RPMI7951 (cell line): ENCODE data around the gene GRM1. TPM values are rescaled to one million over a fixed set of nuclear protein-coding genes. Genes with fewer than 3 reads are reported as not detected.

Experiments used
- DNase-seq: peaks from one replicate; pipeline ENCODE4 v3.0.0-alpha.2; 2012; ENCODE audit warnings: low read depth
- total RNA-seq: library from RNA; depleted of rRNA; stranded (reverse); fragments of >200 nt; shearing (Covaris generic); gene quantifications from 2 replicates; pipeline ENCODE4 v1.2.3, GENCODE V29; 2014

GRM1 gene
- total RNA-seq, 1 experiment from 2014 or later = 0.12 TPM

DNA sequence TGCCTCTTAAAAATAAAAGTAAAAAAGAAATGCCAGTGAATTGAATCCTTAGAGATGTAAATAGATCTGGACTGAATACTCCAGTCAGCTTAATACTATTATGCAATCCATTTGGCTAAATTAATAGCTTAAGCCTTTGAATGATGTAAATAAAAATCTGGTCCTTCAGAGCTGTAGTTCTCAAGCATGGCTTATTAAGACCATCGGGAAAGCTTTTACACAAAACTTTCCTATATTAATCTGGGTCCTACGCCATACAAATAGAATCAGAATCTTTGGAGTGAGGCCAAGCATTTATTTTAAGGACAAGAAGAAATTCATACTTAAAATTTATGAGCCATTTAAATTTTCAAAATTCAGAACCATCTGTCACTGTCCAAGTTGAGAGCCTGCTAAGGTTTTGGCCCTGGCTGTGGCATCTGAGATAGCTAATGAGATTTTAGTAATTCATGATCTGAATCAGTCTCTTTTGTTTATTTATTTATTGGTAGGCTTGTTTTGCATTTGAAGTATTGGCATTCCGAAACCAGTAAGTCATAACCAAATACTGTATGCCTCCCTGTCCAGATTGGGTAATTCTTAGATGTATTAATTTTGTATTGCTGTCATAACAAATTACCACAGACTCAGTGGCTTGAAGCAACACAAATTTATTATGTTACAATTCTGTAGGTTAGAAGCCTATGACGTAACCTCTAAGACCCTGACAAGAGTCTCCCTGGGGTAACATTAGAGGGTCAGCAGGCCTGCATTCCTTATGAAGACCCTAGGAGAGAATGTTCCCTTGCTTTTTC is 286.7 kb downstream of the GRM1 start:
- DNase-seq = no peak

DNA sequence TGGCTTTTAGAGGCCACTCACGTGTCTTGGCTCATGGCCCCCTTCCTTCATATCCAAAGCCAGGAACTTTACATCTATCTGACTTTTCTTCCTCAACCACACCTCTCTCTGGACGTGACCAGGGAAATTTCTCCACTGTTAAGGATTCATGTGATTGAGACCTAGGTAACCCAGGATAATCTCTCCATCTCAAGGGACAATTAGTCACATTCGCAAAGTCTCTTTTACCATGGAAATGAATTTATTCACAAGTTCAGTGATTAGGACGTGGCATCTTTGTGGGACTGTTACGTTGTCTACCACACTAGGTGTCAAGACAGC is 287.3 kb downstream of the GRM1 start:
- DNase-seq = no peak

DNA sequence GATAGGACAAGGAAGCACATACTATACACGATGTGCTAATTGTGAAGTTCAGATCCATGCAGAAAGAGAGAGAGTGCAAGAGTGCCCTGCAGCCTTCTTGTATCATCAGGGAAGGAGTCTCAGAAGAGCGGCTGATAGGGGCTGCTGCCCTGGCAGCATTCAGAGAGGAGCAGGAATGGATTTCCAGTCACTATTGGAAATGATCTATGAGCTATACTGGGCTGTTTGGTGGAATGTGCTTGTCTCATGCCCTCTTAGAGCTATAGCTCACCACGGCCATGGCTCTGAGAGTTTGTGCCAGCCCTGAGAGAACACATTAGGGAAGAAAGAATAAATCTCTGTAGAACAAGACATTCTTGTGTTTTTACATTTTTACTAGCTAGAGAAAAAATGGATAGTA is 302.2 kb downstream of the GRM1 start:
- DNase-seq = no peak

DNA sequence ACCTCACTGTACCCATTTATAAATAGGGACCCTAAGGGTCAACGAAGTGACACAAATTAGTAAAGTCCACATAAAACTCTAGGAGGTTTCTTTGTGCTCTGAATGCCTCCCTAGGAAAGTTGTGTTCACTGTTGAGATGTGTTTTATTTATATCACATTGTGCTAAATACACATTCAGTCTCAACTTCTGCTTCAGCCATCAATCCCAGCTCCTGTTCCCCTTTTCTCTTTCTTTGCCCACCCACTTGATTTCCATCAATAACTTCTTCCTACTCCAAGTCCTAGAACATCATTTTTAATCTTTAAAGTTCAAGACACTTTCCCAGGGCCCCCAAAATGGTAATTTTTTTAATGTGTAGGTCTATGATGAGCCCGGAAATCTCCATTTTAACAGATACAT is 306.5 kb downstream of the GRM1 start:
- DNase-seq = no peak

DNA sequence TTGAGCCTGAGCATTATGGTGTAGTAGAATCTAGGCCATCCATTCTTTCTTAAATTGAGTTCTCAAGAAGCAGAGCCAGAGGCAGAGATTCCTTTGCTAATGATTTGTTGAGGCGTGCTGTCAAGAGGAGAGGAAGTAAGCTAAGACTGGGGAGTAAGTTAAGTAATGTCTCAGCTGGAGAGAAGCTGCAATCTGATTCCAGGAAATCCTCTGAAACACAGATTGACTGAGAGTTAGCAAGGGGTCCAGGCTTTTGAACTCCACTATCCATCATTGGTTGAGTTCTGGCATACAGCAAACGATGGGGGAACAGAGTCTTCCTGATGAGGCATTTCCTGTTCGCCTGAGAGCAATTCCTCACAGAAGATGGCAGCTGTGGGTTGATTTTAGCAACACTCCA is 307.3 kb downstream of the GRM1 start:
- no peak for DNase-seq

DNA sequence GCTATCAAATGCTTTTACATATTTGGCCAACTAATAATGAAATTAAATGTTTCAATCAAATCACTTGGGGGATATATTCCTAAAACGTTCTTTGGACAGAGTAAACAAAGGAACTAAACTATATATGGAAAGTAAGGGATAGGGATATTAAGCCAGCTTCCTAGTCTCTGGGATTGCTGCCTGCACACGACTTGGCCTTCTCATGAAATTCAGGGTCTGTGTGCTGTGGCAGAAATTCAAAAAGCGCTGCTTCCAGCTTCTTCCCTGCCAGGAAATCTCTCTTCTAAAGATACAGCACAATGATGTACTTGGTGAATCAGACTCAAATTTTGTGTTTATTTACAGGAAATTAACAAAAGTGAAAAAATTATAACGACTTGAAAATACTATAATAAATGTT is 308.5 kb downstream of the GRM1 start:
- no peak for DNase-seq

DNA sequence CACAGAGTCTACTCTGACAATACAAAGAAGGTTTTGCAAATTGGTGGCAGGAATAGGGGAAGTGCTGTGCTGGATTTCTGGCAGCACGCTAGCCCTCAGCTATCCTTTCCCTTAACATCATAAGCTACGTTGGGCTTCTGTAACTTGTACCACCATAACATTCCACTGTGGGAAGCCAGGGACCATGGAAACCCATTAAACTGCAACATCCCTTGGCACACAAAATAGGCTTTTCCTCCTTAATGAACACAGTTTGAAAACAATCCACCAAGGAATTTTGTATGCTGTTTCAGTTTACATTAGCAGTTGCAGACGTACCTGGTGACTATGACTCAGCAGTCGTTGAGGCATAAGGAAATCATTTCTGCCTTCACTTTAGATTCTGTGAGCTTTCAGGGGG is 310.9 kb downstream of the GRM1 start:
- DNase-seq = peak; percentile 15

DNA sequence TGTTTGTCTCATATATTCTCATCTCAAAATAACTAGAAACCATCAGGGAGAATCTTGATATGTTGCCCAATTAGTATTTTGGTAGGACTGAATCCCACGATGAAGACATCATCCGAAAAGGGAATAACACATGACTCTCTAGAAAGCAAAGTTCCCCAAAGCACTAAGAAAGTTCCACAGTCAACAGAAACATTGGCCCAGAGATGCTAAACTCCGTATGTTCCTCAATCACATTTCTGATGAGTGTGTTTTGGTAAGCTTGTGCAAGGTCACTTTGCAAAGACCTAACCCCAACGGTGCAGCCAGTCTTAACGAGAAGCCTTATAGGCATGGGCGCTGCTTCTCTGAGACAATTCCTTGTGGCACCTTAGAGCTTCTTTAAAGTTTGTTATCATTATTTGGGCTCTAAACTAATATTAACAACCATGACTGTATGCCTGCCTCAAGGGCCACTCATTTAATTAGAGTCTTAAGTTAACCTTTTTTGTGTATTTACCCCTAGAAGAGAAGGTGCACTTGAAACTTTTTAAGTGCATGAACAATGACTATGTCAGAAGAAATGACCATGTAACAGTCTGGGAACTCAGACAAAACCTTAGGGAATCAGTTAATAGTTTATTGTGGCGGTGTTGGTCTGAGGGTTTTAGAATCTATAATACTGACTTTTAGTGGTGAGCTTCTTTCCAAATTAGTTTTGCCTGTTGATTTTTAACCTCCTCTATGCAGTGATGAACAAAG is 312.8 kb downstream of the GRM1 start:
- DNase-seq = no peak

DNA sequence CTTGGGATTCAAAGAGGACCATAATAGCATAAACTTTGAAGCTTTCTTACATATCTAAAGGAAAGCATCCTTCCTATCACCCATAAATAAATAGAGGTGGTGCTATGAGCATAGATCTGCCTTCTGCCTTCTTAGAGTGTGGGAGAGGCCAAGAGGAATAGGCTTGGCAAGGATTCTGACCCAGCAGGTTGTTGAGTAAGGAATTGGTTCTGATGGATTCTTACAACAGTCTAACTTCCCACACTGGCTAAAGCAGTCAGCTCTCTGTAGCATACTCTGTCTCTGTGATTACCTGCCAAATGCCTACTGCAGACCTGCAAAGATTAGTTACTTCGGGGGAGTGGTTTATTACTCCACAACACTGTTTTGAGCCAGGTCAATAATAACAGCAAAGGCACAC is 316.7 kb downstream of the GRM1 start:
- DNase-seq = no peak

DNA sequence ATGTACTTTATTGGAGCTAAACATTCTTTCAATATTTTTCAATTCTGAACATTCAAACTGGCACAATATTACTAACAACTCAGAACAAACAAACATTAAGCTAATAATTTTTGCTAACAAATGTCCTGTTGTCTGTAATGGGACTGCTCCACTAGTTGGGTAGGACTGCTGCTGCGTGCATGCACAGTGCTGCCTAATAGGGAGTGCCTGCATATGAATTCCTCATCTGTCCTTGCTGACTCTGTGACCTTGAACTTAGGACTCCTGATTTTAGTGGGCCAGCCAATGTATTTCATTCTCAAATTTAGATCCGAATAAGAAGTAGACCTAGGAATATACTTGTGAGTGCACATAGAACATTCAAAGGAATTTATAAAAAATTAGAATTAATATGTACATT is 318.2 kb downstream of the GRM1 start:
- DNase-seq = no peak

DNA sequence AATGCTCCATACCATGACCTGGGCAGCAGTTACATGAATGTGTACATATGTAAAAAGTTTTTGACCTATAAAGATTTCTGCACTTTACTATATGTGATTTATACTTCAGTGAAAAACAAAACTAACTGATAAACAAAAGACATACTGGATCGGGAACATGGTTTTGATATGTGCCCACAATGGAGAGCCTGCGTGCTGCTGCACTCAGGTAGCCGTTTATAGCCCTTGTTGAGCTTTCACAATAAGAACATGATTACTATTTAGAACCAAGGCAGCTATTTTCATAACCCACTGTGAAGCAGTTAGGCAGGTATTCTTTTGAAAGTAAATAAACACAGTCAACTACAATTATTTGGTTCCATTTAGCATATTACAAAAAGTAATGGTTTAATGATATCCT is 318.8 kb downstream of the GRM1 start:
- no peak for DNase-seq

DNA sequence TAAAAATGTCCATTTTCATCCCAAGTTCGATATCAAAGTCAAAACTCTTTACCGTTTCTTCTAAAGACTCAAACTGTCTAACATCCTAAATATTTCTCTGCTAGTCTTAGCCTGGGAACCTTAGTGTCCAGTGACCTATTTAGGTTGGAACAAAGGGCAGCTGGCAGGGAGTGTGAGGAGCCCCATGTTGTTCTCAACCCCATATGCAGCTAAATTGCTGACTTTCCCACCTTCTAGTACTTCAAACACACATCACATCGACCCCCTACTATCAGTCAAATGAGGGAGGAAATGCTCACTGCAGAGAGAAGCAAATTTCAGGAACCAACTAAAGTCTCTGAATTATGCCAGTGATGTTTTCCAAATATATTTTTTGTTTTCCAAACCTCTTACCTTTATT is 322.2 kb downstream of the GRM1 start:
- DNase-seq = no peak

DNA sequence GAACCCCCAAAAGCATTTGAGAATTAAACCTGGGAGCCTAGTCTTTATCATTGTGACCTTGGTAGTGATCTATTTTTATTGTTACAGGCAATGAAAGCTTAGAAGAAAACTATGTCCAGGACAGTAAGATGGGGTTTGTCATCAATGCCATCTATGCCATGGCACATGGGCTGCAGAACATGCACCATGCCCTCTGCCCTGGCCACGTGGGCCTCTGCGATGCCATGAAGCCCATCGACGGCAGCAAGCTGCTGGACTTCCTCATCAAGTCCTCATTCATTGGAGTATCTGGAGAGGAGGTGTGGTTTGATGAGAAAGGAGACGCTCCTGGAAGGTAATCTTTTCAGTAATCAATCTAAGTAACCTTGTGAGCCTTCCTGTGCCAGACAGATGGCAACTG is 323.3 kb downstream of the GRM1 start:
- DNase-seq = no peak

DNA sequence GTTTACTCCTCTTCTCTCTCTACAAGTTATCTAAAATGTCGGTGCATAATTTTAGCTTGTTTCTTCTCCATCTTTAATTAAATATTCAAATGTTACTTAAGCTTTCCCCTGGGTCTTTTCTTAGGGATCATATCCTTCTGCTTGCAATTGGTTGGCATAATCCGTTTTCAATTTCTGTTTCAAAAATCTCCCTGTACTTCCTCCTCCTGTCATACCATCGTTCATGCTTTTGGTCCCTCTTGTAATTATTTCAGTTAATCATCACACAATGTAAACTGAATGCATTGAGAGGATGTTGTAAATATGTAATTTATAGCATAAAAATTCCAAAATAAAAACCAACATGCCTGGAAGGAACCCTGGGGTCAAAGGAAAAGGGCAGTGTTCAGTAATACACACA is 325.6 kb downstream of the GRM1 start:
- no peak for DNase-seq

DNA sequence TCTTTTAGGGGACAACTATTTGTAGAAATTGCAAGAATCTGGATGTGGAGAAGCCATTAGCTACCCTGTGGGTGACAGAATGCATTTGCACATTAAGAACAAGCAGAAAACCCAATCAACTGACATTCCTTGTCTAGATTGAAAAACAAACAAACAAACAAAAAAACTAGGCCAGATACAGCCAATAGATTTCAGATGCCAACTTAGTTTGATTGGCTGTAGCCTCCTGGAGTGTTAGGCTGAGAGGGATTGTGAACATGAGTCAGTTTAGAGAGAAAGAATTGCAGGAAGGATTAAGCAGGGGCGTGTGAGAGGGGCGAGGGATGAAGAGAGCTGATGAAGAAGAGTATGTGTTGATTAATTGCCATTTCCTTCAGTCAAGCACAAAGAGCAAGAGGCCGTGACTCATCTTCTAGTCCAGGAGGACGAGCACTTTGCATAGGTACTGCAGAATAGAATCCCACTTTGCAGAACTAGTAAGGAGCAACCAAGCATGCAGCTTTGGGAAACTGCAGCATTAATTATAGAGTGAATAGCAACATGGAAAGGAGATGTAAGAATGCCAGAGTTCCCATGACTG is 326.7 kb downstream of the GRM1 start:
- DNase-seq = no peak

DNA sequence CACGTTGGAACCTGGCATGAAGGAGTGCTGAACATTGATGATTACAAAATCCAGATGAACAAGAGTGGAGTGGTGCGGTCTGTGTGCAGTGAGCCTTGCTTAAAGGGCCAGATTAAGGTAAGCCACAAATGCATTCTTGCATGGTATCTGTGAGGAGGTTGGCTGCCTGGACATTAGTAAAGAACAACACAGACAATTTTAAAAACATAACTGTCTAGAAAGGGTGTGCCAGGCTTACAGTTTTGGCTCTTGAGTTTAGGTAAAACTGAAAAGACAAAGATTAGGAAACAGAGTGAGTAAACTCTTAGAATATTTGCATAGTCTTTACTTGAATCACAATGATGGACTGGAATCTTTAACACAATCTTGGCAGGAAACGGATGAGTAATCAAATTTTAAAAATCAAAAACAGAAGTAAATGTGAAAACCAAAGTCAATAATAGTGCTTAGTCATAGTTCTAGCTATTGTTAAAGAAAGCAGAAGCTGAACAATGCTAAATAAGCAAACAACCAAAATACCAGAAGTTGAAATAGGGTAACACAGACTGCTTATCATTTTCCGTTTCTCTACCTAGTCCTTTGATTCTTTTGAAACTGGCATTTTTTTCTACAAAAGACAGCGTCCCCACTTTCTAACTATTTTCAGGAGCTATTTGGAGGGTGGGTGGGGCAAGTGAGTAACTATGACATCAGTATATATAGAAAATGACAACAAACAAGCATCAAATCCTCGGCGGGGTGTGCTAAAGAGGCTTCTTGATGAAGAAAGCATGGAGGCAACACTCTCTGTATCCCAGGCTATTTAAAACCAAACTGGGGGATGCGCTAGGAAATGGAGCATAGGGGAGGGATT is 328.9 kb downstream of the GRM1 start:
- peak; percentile 80 for DNase-seq

DNA sequence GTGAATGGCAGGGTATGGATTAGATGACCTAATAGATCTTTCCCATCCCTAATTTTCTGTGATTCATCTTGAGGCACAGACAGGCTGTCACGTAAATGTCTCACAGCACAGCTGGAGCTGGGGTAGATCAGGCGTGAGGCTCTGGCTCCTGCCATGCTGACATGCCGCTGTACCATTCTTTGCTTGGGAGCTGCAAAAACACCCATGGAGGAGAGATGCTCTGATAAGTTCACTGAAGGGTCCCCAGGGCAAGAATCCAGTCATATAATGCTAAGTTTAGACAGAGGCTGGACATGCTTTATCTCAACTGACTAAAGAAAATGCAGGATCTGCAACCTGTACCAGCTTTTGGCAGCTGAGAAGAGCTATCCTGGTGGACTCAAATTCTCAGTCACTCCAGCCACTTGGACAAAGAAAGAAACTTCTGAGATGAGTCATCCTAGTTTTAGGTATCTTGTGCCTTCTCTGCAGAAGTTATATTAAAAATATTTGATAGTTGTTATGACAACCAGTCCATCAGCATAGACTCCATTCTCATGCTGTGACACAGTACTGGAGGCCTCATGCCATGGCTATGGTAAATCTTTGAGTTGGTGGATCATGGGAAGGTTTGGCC is 329.7 kb downstream of the GRM1 start:
- DNase-seq = peak; percentile 58

DNA sequence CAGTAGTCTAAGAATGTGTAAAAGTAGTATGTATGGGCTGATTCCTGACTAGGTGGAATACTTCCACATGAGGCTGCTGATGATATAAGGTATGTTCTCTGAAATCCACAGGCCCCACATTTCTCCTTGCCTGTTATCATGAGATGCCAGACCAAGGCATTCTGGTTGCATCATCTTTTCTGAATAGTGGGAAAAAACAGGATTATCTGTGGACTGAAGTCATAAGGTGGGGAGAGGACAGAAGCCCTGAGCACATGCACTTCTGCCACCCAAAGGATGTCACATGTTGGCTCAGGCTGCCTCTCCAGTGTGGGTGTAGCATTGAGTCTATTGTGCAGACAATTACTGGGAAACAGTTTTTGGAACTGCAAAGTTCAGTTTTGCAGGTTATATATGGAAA is 330.3 kb downstream of the GRM1 start:
- no peak for DNase-seq

DNA sequence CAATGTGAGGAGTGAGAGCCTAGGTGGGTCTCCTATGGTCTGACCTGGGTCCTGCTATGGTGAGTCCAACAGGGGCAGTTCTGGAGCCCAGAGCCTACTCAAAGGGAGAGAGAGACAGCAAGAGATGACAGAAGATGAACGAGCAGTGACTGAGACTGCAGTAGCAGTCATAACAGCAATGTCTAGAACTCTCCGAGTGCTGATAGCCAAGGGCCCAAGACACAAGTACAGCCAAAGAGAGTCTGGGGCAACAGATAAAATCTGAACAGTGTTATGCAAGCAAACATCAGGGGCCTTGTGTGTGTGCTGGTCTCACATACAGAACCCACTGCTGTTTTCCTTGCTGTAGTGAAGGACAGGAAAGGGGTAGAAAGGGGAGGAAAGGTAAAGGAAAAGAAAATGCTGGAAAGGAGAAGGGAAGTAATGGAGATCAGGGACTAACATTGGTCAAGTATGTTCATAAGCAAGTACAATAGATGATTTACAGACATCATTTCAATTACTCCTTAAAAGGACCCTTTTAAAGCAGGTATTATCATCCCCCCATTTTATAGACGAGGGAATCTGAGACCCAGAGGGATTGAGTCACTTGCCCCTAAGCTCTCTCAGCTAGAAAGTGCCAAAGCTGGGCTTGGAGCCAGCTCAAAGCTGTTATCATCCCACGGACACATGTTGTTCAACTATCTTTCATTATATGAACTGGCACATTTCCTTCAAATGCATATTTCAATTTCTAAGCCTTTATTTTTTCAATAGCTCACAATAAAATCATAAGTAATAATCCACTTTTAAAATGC is 332.5 kb downstream of the GRM1 start:
- DNase-seq = peak; percentile 72

DNA sequence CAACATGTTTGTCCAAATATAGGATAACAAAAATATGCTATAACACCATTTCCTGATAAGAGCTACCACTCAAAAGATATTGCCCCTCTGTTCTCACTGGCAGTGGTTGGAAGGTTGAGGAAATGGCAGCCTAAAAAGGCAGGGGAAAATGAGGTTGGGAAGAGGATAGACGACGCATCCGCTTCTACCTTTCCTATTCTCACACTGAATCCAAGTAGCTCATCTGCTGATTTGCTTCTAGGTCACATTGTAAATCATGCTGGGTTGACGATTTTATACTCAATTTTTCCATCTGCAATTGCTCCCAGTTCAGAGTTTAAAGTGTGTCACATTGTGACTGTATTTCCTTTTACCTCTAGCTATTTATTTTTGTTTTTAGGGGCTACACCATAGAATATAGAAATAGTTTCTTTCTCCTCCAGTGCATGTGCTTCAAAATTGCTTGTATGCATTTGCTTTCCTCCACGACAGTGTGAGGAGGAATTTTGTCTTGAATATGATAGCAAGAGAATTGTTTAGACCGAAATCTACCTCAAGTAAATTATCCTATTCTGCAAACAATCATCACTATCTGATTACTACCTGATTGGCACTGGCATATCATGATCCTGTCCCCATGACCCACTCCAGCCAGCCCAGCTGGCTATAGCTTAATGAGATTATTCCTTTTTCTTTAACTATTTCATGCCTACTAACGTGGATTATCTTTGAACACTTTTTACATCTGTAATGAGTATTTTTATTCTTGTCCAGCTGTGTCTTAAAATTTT is 335.2 kb downstream of the GRM1 start:
- DNase-seq = no peak
